IMR-90 (cell line): ENCODE measurements around the gene ALDH8A1. TPM values are rescaled to one million over a fixed set of nuclear protein-coding genes. Genes with fewer than 3 reads are reported as not detected.

Experiments
- ATAC-seq: fragments of 200-7000 bp; cut with Tn5 transposase; 2 replicates; pipeline ENCODE4 v1.9.1; 2020; ENCODE audit warnings: low read depth, mild to moderate bottlenecking, moderate library complexity
- BruUV-seq: library from RNA; stranded (reverse); fragments of 400-500 nt; replicated peaks from 2 replicates; lab custom pipeline; 2021; lab: Mats Ljungman, UMichigan
- CTCF ChIA-PET: fragments of 300-600 bp; formaldehyde crosslinking; extraction: SDS; loops from one replicate; lab custom pipeline; 2021; ENCODE audit warnings: antibody characterized with exemption; lab: Yijun Ruan, JAX
- POLR2A ChIA-PET: fragments of 300-600 bp; sonication (Branson Sonifier 250); formaldehyde crosslinking; loops from one replicate; lab custom pipeline; 2022; ENCODE audit warnings: antibody characterized with exemption; ENCODE audit not compliant: unreplicated experiment; lab: Charles Lee
- DNase-seq: peaks from one replicate; pipeline ENCODE4 v3.0.0; 2013
- H2AFZ ChIP-seq: replicated peaks from 2 replicates; pipeline ENCODE3; 2013; ENCODE audit warnings: low read length, mild to moderate bottlenecking; ENCODE audit not compliant: poor library complexity
- H2AK5ac ChIP-seq: 2 replicates; pipeline ENCODE4 v1.6.1; 2013; ENCODE audit warnings: low read depth, low read length, inconsistent platforms
- H2AK9ac ChIP-seq: replicated peaks from 2 replicates; pipeline ENCODE3; 2013; ENCODE audit warnings: mild to moderate bottlenecking, low read depth, low read length, moderate library complexity; ENCODE audit not compliant: poor library complexity
- H2BK120ac ChIP-seq: 2 replicates; pipeline ENCODE4 v1.6.1; 2013; ENCODE audit warnings: low read depth, low read length, inconsistent platforms
- H2BK15ac ChIP-seq: 3 replicates; pipeline ENCODE4 v1.6.1; 2013; ENCODE audit warnings: low read depth, low read length, inconsistent platforms
- H2BK20ac ChIP-seq: 2 replicates; pipeline ENCODE4 v1.6.1; 2013; ENCODE audit warnings: low read depth, mild to moderate bottlenecking, inconsistent platforms, low read length, moderate library complexity
- H2BK5ac ChIP-seq: 2 replicates; pipeline ENCODE4 v1.6.1; 2013; ENCODE audit warnings: mild to moderate bottlenecking, low read depth, low read length, inconsistent platforms; ENCODE audit not compliant: poor library complexity, severe bottlenecking
- H3K14ac ChIP-seq: replicated peaks from 2 replicates; pipeline ENCODE4 v1.6.1; 2013; ENCODE audit warnings: low read depth, low read length, inconsistent platforms
- H3K18ac ChIP-seq: 2 replicates; pipeline ENCODE4 v1.6.1; 2013; ENCODE audit warnings: low read depth, low read length, control low read depth
- H3K23ac ChIP-seq: 2 replicates; pipeline ENCODE4 v1.6.1; 2013; ENCODE audit warnings: low read depth, low read length, inconsistent platforms
- H3K27ac ChIP-seq: 2 replicates; pipeline ENCODE4 v1.5.1; 2013; ENCODE audit warnings: mild to moderate bottlenecking, control low read depth, low read length; ENCODE audit not compliant: insufficient read depth
- H3K27me3 ChIP-seq: 2 replicates; pipeline ENCODE4 v1.6.1; 2013; ENCODE audit warnings: low read length; ENCODE audit not compliant: control insufficient read depth, insufficient read depth
- H3K36me3 ChIP-seq: 2 replicates; pipeline ENCODE4 v1.6.1; 2013; ENCODE audit warnings: low read length, mixed read lengths; ENCODE audit not compliant: control insufficient read depth, insufficient read depth
- H3K4ac ChIP-seq: 2 replicates; pipeline ENCODE4 v1.6.1; 2013; ENCODE audit warnings: low read depth, low read length, inconsistent platforms
- H3K4me1 ChIP-seq: 2 replicates; pipeline ENCODE4 v1.6.1; 2013; ENCODE audit warnings: low read length, mixed read lengths; ENCODE audit not compliant: control insufficient read depth, insufficient read depth
- H3K4me2 ChIP-seq: 2 replicates; pipeline ENCODE4 v1.6.1; 2013; ENCODE audit warnings: low read depth, mild to moderate bottlenecking, control low read depth, low read length, moderate library complexity
- H3K4me3 ChIP-seq: 2 replicates; pipeline ENCODE4 v1.5.1; 2013; ENCODE audit warnings: low read depth, mild to moderate bottlenecking, control low read depth, low read length, moderate library complexity; ENCODE audit not compliant: insufficient read depth
- H3K56ac ChIP-seq: 2 replicates; pipeline ENCODE4 v1.6.1; 2013; ENCODE audit warnings: low read length, inconsistent platforms; ENCODE audit not compliant: insufficient read depth; ENCODE audit errors: extremely low read depth
- H3K79me1 ChIP-seq, 2 experiments: 2 replicates each; pipeline ENCODE4 v1.6.1; 2013; ENCODE audit warnings: low read length in 2 of 2, inconsistent platforms in 1 of 2, low read depth in 1 of 2
- H3K9ac ChIP-seq: 2 replicates; pipeline ENCODE4 v1.6.1; 2013; ENCODE audit warnings: low read depth, low read length, control low read depth
- H3K9me1 ChIP-seq: 2 replicates; pipeline ENCODE4 v1.6.1; 2013; ENCODE audit warnings: low read length, inconsistent platforms; ENCODE audit not compliant: insufficient read depth
- H3K9me3 ChIP-seq: 2 replicates; pipeline ENCODE4 v1.6.1; 2013; ENCODE audit warnings: low read length; ENCODE audit not compliant: control insufficient read depth, insufficient read depth
- H4K20me1 ChIP-seq: 2 replicates; pipeline ENCODE4 v1.6.1; 2013; ENCODE audit warnings: low read length, inconsistent platforms; ENCODE audit not compliant: insufficient read depth
- H4K5ac ChIP-seq: 2 replicates; pipeline ENCODE4 v1.6.1; 2013; ENCODE audit warnings: mild to moderate bottlenecking, low read depth, low read length, control low read depth
- H4K8ac ChIP-seq, 2 experiments: 2 replicates each; pipeline ENCODE4 v1.6.1; 2013; ENCODE audit warnings: low read depth in 2 of 2, low read length in 2 of 2, control low read depth in 1 of 2, inconsistent platforms in 1 of 2
- H4K91ac ChIP-seq: 2 replicates; pipeline ENCODE4 v1.6.1; 2013; ENCODE audit warnings: low read depth, low read length, inconsistent platforms; ENCODE audit not compliant: insufficient read depth
- CEBPB ChIP-seq: IDR thresholded peaks from 2 replicates; pipeline ENCODE4 v1.6.1; 2012; ENCODE audit warnings: low read depth, low read length, improper control_type of control experiment
- CHD1 ChIP-seq: IDR thresholded peaks from 2 replicates; pipeline ENCODE4 v1.6.1; 2012; ENCODE audit warnings: low read depth, low read length, improper control_type of control experiment
- CTCF ChIP-seq: conservative IDR thresholded peaks from 2 replicates; pipeline ENCODE4 v1.5.1; 2012; ENCODE audit warnings: mild to moderate bottlenecking, low read depth, low read length, improper control_type of control experiment
- ELK1 ChIP-seq: fragments of 150-350 bp; IDR thresholded peaks from 2 replicates; pipeline ENCODE4 v1.6.1; 2016; ENCODE audit warnings: low read depth, mild to moderate bottlenecking, low read length, moderate library complexity, borderline replicate concordance
- MAFK ChIP-seq: IDR thresholded peaks from 2 replicates; pipeline ENCODE4 v1.6.1; 2012; ENCODE audit warnings: low read depth, low read length, improper control_type of control experiment
- MAZ ChIP-seq: IDR thresholded peaks from 2 replicates; pipeline ENCODE4 v1.6.1; 2012; ENCODE audit warnings: low read depth, mild to moderate bottlenecking, low read length, improper control_type of control experiment, moderate library complexity, borderline replicate concordance
- MXI1 ChIP-seq: IDR thresholded peaks from 2 replicates; pipeline ENCODE4 v1.6.1; 2012; ENCODE audit warnings: low read depth, mild to moderate bottlenecking, low read length, moderate library complexity, borderline replicate concordance
- NFE2L2 ChIP-seq: fragments of 150-350 bp; IDR thresholded peaks from 2 replicates; pipeline ENCODE4 v1.6.1; 2016; ENCODE audit warnings: low read depth, mild to moderate bottlenecking, low read length
- POLR2A ChIP-seq: IDR thresholded peaks from 2 replicates; pipeline ENCODE4 v1.6.1; 2012; ENCODE audit warnings: mild to moderate bottlenecking, low read depth, low read length
- RCOR1 ChIP-seq: IDR thresholded peaks from 2 replicates; pipeline ENCODE4 v1.6.1; 2012; ENCODE audit warnings: mild to moderate bottlenecking, low read length, improper control_type of control experiment; ENCODE audit not compliant: insufficient replicate concordance
- RFX5 ChIP-seq: IDR thresholded peaks from 2 replicates; pipeline ENCODE4 v1.8.0; 2012; ENCODE audit warnings: low read depth, mild to moderate bottlenecking, low read length, moderate library complexity
- USF2 ChIP-seq: fragments of 150-350 bp; IDR thresholded peaks from 2 replicates; pipeline ENCODE4 v1.6.1; 2017; ENCODE audit warnings: mild to moderate bottlenecking, antibody characterized with exemption, low read length, low read depth
- WGBS, 2 experiments: methylation state at CpG; one replicate each; pipeline versions ENCODE4 v1.1.5 to v1.1.7; 2013; ENCODE audit warnings: missing lambda C conversion rate in 2 of 2; ENCODE audit not compliant: insufficient read length in 1 of 2; ENCODE audit errors: extremely low coverage in 2 of 2; 5-methylcytosine and 5-hydroxymethylcytosine counted together
- dilution Hi-C: fragments of 300-500 bp; cut with HindIII; formaldehyde crosslinking; loops from one replicate; pipeline ENCODE4 v1.14.3; 2018; ENCODE audit warnings: low sequenced_read_pairs; ENCODE audit not compliant: unreplicated experiment
- in situ Hi-C: fragments of 300-500 bp; cut with MboI; formaldehyde crosslinking; loops from 3 replicates; pipeline ENCODE4 v1.14.3; 2019; ENCODE audit warnings: low sequenced_read_pairs, inconsistent platforms, mixed read lengths
- intact Hi-C: fragments of 100-400 bp; cut with micrococcal nuclease; formaldehyde crosslinking; loops from 2 replicates; pipeline ENCODE4 v1.10.0; 2022
- polyA plus RNA-seq, 3 experiments: library from polyadenylated mRNA; depleted of rRNA; stranded (reverse); fragments of >200 nt; gene quantifications; 2 replicates each; pipeline ENCODE4 v1.2.3, GENCODE V29; 2012; ENCODE audit warnings: low replicate concordance in 1 of 3
- total RNA-seq: library from RNA; depleted of rRNA; stranded (reverse); fragments of >200 nt; gene quantifications from 2 replicates; pipeline ENCODE4 v1.2.3, GENCODE V29; 2012

ALDH8A1 gene
- total and polyA plus RNA-seq, 2 of the 4 experiments (the other 2 are of a cell fraction) = under 0.01 to 0.15 TPM

DNA sequence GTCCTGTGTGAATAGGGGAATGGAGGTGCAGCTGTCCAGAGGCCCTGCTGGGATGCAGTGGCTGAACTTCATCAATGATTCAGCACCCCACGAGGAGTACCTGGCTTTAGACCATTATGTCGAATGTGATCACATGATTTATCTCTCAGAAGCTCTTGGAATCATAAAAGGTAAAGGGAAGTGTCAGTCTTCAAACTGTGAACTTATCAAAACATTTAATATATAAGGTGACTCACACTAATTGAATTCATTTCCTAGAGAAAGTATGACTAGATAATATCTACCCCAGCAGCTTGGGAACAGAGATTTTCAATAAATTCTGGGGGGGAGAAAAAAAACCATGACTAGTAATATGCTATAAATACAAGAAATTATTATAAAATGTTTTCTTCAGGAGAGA, 29.5 kb downstream of the ALDH8A1 start:
- H2AFZ ChIP-seq = no peak overlapping the region

More for the DNA sequence above, 29.5 kb downstream of the ALDH8A1 start:
- no TSS peak for BruUV-seq
- intact Hi-C loops (no loop called here), in situ Hi-C loops (no loop called here), dilution Hi-C loops (no loop called here)
- no peaks in the 10 kb centered on the region for H3K9me3 ChIP-seq
- no peak overlapping the region for H4K8ac ChIP-seq
- no peak overlapping the region for H3K18ac ChIP-seq
- no peak overlapping the region for H2BK5ac ChIP-seq
- H3K56ac ChIP-seq = no peak overlapping the region
- H3K14ac ChIP-seq = no peak overlapping the region
- no peak overlapping the region for H3K27ac ChIP-seq
- CTCF ChIA-PET = interaction anchor here (0.5 kb wide), 1 partner anchor 809 kb away, joined by 3 read pairs; no protein-coding TSS in a partner anchor
- no peak overlapping the region for H2AK9ac ChIP-seq
- no peaks in the 10 kb centered on the region for H3K27me3 ChIP-seq
- no peaks in the 10 kb centered on the region for H4K20me1 ChIP-seq
- H4K5ac ChIP-seq = no peak overlapping the region
- no peak overlapping the region for H3K4me3 ChIP-seq
- POLR2A ChIA-PET = no interaction called here
- no peak overlapping the region for H2BK20ac ChIP-seq
- no peaks in the 10 kb centered on the region for H3K36me3 ChIP-seq
- no peak overlapping the region for H3K4ac ChIP-seq
- ATAC-seq (no peak), DNase-seq (no peak)
- no peak for TF ChIP-seq CTCF
- TF ChIP-seq MAFK = no peak
- TF ChIP-seq MAZ = no peak
- no peak for TF ChIP-seq USF2
- no peak for TF ChIP-seq NFE2L2
- no peak for TF ChIP-seq RFX5
- TF ChIP-seq POLR2A = no peak
- no peak for TF ChIP-seq CHD1
- no peak for TF ChIP-seq RCOR1
- no peak for TF ChIP-seq CEBPB
- TF ChIP-seq MXI1 = no peak
- no peak for TF ChIP-seq ELK1
- WGBS, 2 experiments = no CpG with 5 or more reads among the region's 2 CpGs
- no peaks in the 10 kb centered on the region for H3K9me1 ChIP-seq
- no peaks in the 10 kb centered on the region for H3K79me1 ChIP-seq
- no peaks in the 10 kb centered on the region for H3K4me1 ChIP-seq
- no peak overlapping the region for H3K9ac ChIP-seq
- no peak overlapping the region for H3K23ac ChIP-seq
- no peak overlapping the region for H4K91ac ChIP-seq
- H2AK5ac ChIP-seq = no peak overlapping the region
- no peak overlapping the region for H2BK15ac ChIP-seq
- H2BK120ac ChIP-seq = no peak overlapping the region
- H3K4me2 ChIP-seq = no peak overlapping the region
